HG02973 (cell line): ENCODE data around the gene PAEP.

Experiments
- ATAC-seq: cut with Tn5 transposase; IDR thresholded peaks from one replicate; pipeline ENCODE4 v1.9.1; 2021; ENCODE audit warnings: moderate library complexity; ENCODE audit not compliant: unreplicated experiment

Gene PAEP

GRCh38 chr9:135591506-135592330, 30.2 kb downstream of the PAEP start:
- ATAC-seq, result no peak

GRCh38 chr9:135592331-135592590, 30.7 kb downstream of the PAEP start:
- no peak for ATAC-seq

- no peak for ATAC-seq
Observed at GRCh38 chr9:135592625-135593024, 31.1 kb downstream of the PAEP start.

- no peak for ATAC-seq
Observed at GRCh38 chr9:135596211-135596610, 34.7 kb downstream of the PAEP start.

- ATAC-seq, result no peak
Observed at GRCh38 chr9:135600296-135600817, 38.8 kb downstream of the PAEP start.

GRCh38 chr9:135601988-135602387, 40.4 kb downstream of the PAEP start:
- no peak for ATAC-seq

GRCh38 chr9:135602789-135603481, 41.4 kb downstream of the PAEP start:
- no peak for ATAC-seq

GRCh38 chr9:135604437-135605237, 43.1 kb downstream of the PAEP start:
- ATAC-seq, result no peak

- no peak for ATAC-seq
Observed at GRCh38 chr9:135605238-135605781, 43.8 kb downstream of the PAEP start.

GRCh38 chr9:135606885-135607259, 45.3 kb downstream of the PAEP start:
- ATAC-seq, result no peak

- no peak for ATAC-seq
Observed at GRCh38 chr9:135607401-135608293, 46.1 kb downstream of the PAEP start.

GRCh38 chr9:135608294-135608998, 46.9 kb downstream of the PAEP start:
- no peak for ATAC-seq

GRCh38 chr9:135608999-135609317, 47.4 kb downstream of the PAEP start:
- ATAC-seq, result no peak

- no peak for ATAC-seq
Observed at GRCh38 chr9:135609366-135609955, 47.9 kb downstream of the PAEP start.

GRCh38 chr9:135610290-135611141, 49.0 kb downstream of the PAEP start:
- ATAC-seq, result no peak

- no peak for ATAC-seq
Observed at GRCh38 chr9:135611142-135611874, 49.8 kb downstream of the PAEP start.

GRCh38 chr9:135611875-135612209, 50.3 kb downstream of the PAEP start:
- no peak for ATAC-seq

GRCh38 chr9:135612437-135612836, 50.9 kb downstream of the PAEP start:
- ATAC-seq, result no peak
